SK-N-MC (cell line): Measurements from ENCODE around the gene ZBTB17.

Experiments used
- EZH2 ChIP-seq: fragments of 200-600 bp; sonication (generic); IDR thresholded peaks from one replicate; pipeline ENCODE4 v1.6.1; 2017; ENCODE audit warnings: antibody characterized with exemption
- POLR2AphosphoS5 ChIP-seq: IDR thresholded peaks from 2 replicates; pipeline ENCODE4 v1.6.1; 2012; ENCODE audit warnings: mild to moderate bottlenecking, low read depth, low read length, borderline replicate concordance

- TF ChIP-seq POLR2AphosphoS5 (no peak), EZH2 (no peak)
Observed at GRCh38 chr1:15938628-15939161, 37.2 kb downstream of the ZBTB17 start.
